IMR-90 (cell line): ENCODE results near the gene UQCC5. TPM values are rescaled to one million over a fixed set of nuclear protein-coding genes. Genes with fewer than 3 reads are reported as not detected.

Source experiments
- ATAC-seq: fragments of 200-7000 bp; cut with Tn5 transposase; 2 replicates; pipeline ENCODE4 v1.9.1; 2020; ENCODE audit warnings: low read depth, mild to moderate bottlenecking, moderate library complexity
- BruUV-seq: library from RNA; stranded (reverse); fragments of 400-500 nt; replicated peaks from 2 replicates; lab custom pipeline; 2021; lab: Mats Ljungman, UMichigan
- CTCF ChIA-PET: fragments of 300-600 bp; formaldehyde crosslinking; extraction: SDS; loops from one replicate; lab custom pipeline; 2021; ENCODE audit warnings: antibody characterized with exemption; lab: Yijun Ruan, JAX
- POLR2A ChIA-PET: fragments of 300-600 bp; sonication (Branson Sonifier 250); formaldehyde crosslinking; loops from one replicate; lab custom pipeline; 2022; ENCODE audit warnings: antibody characterized with exemption; ENCODE audit not compliant: unreplicated experiment; lab: Charles Lee
- DNase-seq: peaks from one replicate; pipeline ENCODE4 v3.0.0; 2013
- H2AFZ ChIP-seq: replicated peaks from 2 replicates; pipeline ENCODE3; 2013; ENCODE audit warnings: low read length, mild to moderate bottlenecking; ENCODE audit not compliant: poor library complexity
- H2AK5ac ChIP-seq: 2 replicates; pipeline ENCODE4 v1.6.1; 2013; ENCODE audit warnings: low read depth, low read length, inconsistent platforms
- H2AK9ac ChIP-seq: replicated peaks from 2 replicates; pipeline ENCODE3; 2013; ENCODE audit warnings: mild to moderate bottlenecking, low read depth, low read length, moderate library complexity; ENCODE audit not compliant: poor library complexity
- H2BK120ac ChIP-seq: 2 replicates; pipeline ENCODE4 v1.6.1; 2013; ENCODE audit warnings: low read depth, low read length, inconsistent platforms
- H2BK15ac ChIP-seq: 3 replicates; pipeline ENCODE4 v1.6.1; 2013; ENCODE audit warnings: low read depth, low read length, inconsistent platforms
- H2BK20ac ChIP-seq: 2 replicates; pipeline ENCODE4 v1.6.1; 2013; ENCODE audit warnings: low read depth, mild to moderate bottlenecking, inconsistent platforms, low read length, moderate library complexity
- H2BK5ac ChIP-seq: 2 replicates; pipeline ENCODE4 v1.6.1; 2013; ENCODE audit warnings: mild to moderate bottlenecking, low read depth, low read length, inconsistent platforms; ENCODE audit not compliant: poor library complexity, severe bottlenecking
- H3K14ac ChIP-seq: replicated peaks from 2 replicates; pipeline ENCODE4 v1.6.1; 2013; ENCODE audit warnings: low read depth, low read length, inconsistent platforms
- H3K18ac ChIP-seq: 2 replicates; pipeline ENCODE4 v1.6.1; 2013; ENCODE audit warnings: low read depth, low read length, control low read depth
- H3K23ac ChIP-seq: 2 replicates; pipeline ENCODE4 v1.6.1; 2013; ENCODE audit warnings: low read depth, low read length, inconsistent platforms
- H3K27ac ChIP-seq: 2 replicates; pipeline ENCODE4 v1.5.1; 2013; ENCODE audit warnings: mild to moderate bottlenecking, control low read depth, low read length; ENCODE audit not compliant: insufficient read depth
- H3K27me3 ChIP-seq: 2 replicates; pipeline ENCODE4 v1.6.1; 2013; ENCODE audit warnings: low read length; ENCODE audit not compliant: control insufficient read depth, insufficient read depth
- H3K36me3 ChIP-seq: 2 replicates; pipeline ENCODE4 v1.6.1; 2013; ENCODE audit warnings: low read length, mixed read lengths; ENCODE audit not compliant: control insufficient read depth, insufficient read depth
- H3K4ac ChIP-seq: 2 replicates; pipeline ENCODE4 v1.6.1; 2013; ENCODE audit warnings: low read depth, low read length, inconsistent platforms
- H3K4me1 ChIP-seq: 2 replicates; pipeline ENCODE4 v1.6.1; 2013; ENCODE audit warnings: low read length, mixed read lengths; ENCODE audit not compliant: control insufficient read depth, insufficient read depth
- H3K4me2 ChIP-seq: 2 replicates; pipeline ENCODE4 v1.6.1; 2013; ENCODE audit warnings: low read depth, mild to moderate bottlenecking, control low read depth, low read length, moderate library complexity
- H3K4me3 ChIP-seq: 2 replicates; pipeline ENCODE4 v1.5.1; 2013; ENCODE audit warnings: low read depth, mild to moderate bottlenecking, control low read depth, low read length, moderate library complexity; ENCODE audit not compliant: insufficient read depth
- H3K56ac ChIP-seq: 2 replicates; pipeline ENCODE4 v1.6.1; 2013; ENCODE audit warnings: low read length, inconsistent platforms; ENCODE audit not compliant: insufficient read depth; ENCODE audit errors: extremely low read depth
- H3K79me1 ChIP-seq, 2 experiments: 2 replicates each; pipeline ENCODE4 v1.6.1; 2013; ENCODE audit warnings: low read length in 2 of 2, inconsistent platforms in 1 of 2, low read depth in 1 of 2
- H3K9ac ChIP-seq: 2 replicates; pipeline ENCODE4 v1.6.1; 2013; ENCODE audit warnings: low read depth, low read length, control low read depth
- H3K9me1 ChIP-seq: 2 replicates; pipeline ENCODE4 v1.6.1; 2013; ENCODE audit warnings: low read length, inconsistent platforms; ENCODE audit not compliant: insufficient read depth
- H3K9me3 ChIP-seq: 2 replicates; pipeline ENCODE4 v1.6.1; 2013; ENCODE audit warnings: low read length; ENCODE audit not compliant: control insufficient read depth, insufficient read depth
- H4K20me1 ChIP-seq: 2 replicates; pipeline ENCODE4 v1.6.1; 2013; ENCODE audit warnings: low read length, inconsistent platforms; ENCODE audit not compliant: insufficient read depth
- H4K5ac ChIP-seq: 2 replicates; pipeline ENCODE4 v1.6.1; 2013; ENCODE audit warnings: mild to moderate bottlenecking, low read depth, low read length, control low read depth
- H4K8ac ChIP-seq, 2 experiments: 2 replicates each; pipeline ENCODE4 v1.6.1; 2013; ENCODE audit warnings: low read depth in 2 of 2, low read length in 2 of 2, control low read depth in 1 of 2, inconsistent platforms in 1 of 2
- H4K91ac ChIP-seq: 2 replicates; pipeline ENCODE4 v1.6.1; 2013; ENCODE audit warnings: low read depth, low read length, inconsistent platforms; ENCODE audit not compliant: insufficient read depth
- BHLHE40 ChIP-seq: fragments of 150-350 bp; IDR thresholded peaks from 2 replicates; pipeline ENCODE4 v1.6.1; 2016; ENCODE audit warnings: mild to moderate bottlenecking, low read depth, low read length
- MAZ ChIP-seq: IDR thresholded peaks from 2 replicates; pipeline ENCODE4 v1.6.1; 2012; ENCODE audit warnings: low read depth, mild to moderate bottlenecking, low read length, improper control_type of control experiment, moderate library complexity, borderline replicate concordance
- MXI1 ChIP-seq: IDR thresholded peaks from 2 replicates; pipeline ENCODE4 v1.6.1; 2012; ENCODE audit warnings: low read depth, mild to moderate bottlenecking, low read length, moderate library complexity, borderline replicate concordance
- WGBS, 2 experiments: methylation state at CpG; one replicate each; pipeline versions ENCODE4 v1.1.5 to v1.1.7; 2013; ENCODE audit warnings: missing lambda C conversion rate in 2 of 2; ENCODE audit not compliant: insufficient read length in 1 of 2; ENCODE audit errors: extremely low coverage in 2 of 2; 5-methylcytosine and 5-hydroxymethylcytosine counted together
- dilution Hi-C: fragments of 300-500 bp; cut with HindIII; formaldehyde crosslinking; loops from one replicate; pipeline ENCODE4 v1.14.3; 2018; ENCODE audit warnings: low sequenced_read_pairs; ENCODE audit not compliant: unreplicated experiment
- in situ Hi-C: fragments of 300-500 bp; cut with MboI; formaldehyde crosslinking; loops from 3 replicates; pipeline ENCODE4 v1.14.3; 2019; ENCODE audit warnings: low sequenced_read_pairs, inconsistent platforms, mixed read lengths
- intact Hi-C: fragments of 100-400 bp; cut with micrococcal nuclease; formaldehyde crosslinking; loops from 2 replicates; pipeline ENCODE4 v1.10.0; 2022
- polyA plus RNA-seq, 3 experiments: library from polyadenylated mRNA; depleted of rRNA; stranded (reverse); fragments of >200 nt; gene quantifications; 2 replicates each; pipeline ENCODE4 v1.2.3, GENCODE V29; 2012; ENCODE audit warnings: low replicate concordance in 1 of 3
- total RNA-seq: library from RNA; depleted of rRNA; stranded (reverse); fragments of >200 nt; gene quantifications from 2 replicates; pipeline ENCODE4 v1.2.3, GENCODE V29; 2012
- TF ChIP-seq, protein P1 (sequence below): conservative IDR thresholded peaks from 2 replicates; pipeline ENCODE4 v1.5.1; 2012; ENCODE audit warnings: mild to moderate bottlenecking, low read depth, low read length, improper control_type of control experiment

UQCC5 gene
- total and polyA plus RNA-seq, 2 of the 4 experiments (the other 2 are of a cell fraction) = 1.1 to 16.9 TPM

- H3K4me3 ChIP-seq = no peak overlapping the region
- H3K9ac ChIP-seq = no peak overlapping the region
- no peak overlapping the region for H3K27ac ChIP-seq
- TF ChIP-seq MXI1 (no peak), BHLHE40 (no peak), MAZ (no peak)
- TF ChIP-seq, protein P1, sequence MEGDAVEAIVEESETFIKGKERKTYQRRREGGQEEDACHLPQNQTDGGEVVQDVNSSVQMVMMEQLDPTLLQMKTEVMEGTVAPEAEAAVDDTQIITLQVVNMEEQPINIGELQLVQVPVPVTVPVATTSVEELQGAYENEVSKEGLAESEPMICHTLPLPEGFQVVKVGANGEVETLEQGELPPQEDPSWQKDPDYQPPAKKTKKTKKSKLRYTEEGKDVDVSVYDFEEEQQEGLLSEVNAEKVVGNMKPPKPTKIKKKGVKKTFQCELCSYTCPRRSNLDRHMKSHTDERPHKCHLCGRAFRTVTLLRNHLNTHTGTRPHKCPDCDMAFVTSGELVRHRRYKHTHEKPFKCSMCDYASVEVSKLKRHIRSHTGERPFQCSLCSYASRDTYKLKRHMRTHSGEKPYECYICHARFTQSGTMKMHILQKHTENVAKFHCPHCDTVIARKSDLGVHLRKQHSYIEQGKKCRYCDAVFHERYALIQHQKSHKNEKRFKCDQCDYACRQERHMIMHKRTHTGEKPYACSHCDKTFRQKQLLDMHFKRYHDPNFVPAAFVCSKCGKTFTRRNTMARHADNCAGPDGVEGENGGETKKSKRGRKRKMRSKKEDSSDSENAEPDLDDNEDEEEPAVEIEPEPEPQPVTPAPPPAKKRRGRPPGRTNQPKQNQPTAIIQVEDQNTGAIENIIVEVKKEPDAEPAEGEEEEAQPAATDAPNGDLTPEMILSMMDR = no peak
- peaks cover 13% of the 10 kb centered on the region for H3K36me3 ChIP-seq
- dilution Hi-C loops (no loop called here), intact Hi-C loops (no loop called here), in situ Hi-C loops (no loop called here)
- no TSS peak for BruUV-seq
- H2BK20ac ChIP-seq = no peak overlapping the region
- H4K8ac ChIP-seq = no peak overlapping the region
- H2BK120ac ChIP-seq = no peak overlapping the region
- H3K9me1 ChIP-seq = peaks cover 19% of the 10 kb centered on the region
- peaks cover 26% of the 10 kb centered on the region for H4K20me1 ChIP-seq
- no CpG with 5 or more reads among the region's 2 CpGs for WGBS, 2 experiments
- H2AK9ac ChIP-seq = no peak overlapping the region
- H3K14ac ChIP-seq = no peak overlapping the region
- no peak overlapping the region for H2AFZ ChIP-seq
- H3K4me2 ChIP-seq = no peak overlapping the region
- no peak for DNase-seq
- peaks cover 31 to 66% of the 10 kb centered on the region in 2 experiments for H3K79me1 ChIP-seq
- H3K23ac ChIP-seq = no peak overlapping the region
- ATAC-seq = no peak
- H3K4me1 ChIP-seq = peaks cover 9% of the 10 kb centered on the region
- no peak overlapping the region for H3K56ac ChIP-seq
- H4K5ac ChIP-seq = no peak overlapping the region
- no peaks in the 10 kb centered on the region for H3K27me3 ChIP-seq
- H2BK15ac ChIP-seq = no peak overlapping the region
- POLR2A ChIA-PET = no interaction called here
- no peak overlapping the region for H3K4ac ChIP-seq
- no peak overlapping the region for H3K18ac ChIP-seq
- CTCF ChIA-PET = no interaction called here
- no peaks in the 10 kb centered on the region for H3K9me3 ChIP-seq
- no peak overlapping the region for H2AK5ac ChIP-seq
- no peak overlapping the region for H4K91ac ChIP-seq
- H2BK5ac ChIP-seq = no peak overlapping the region
These were observed 4.6 kb downstream of the UQCC5 start for GRCh38 chr3:52541050-52541449.
